HepG2 (cell line): ENCODE results near the gene CNTRL. TPM values are rescaled to one million over a fixed set of nuclear protein-coding genes. Genes with fewer than 3 reads are reported as not detected.

ENCODE experiments used
- BRF2 ChIP-seq: sonication (generic); formaldehyde crosslinking; IDR thresholded peaks from 2 replicates; pipeline ENCODE4 v1.8.1; 2022; ENCODE audit warnings: mild to moderate bottlenecking, missing genetic modification reagents
- CREM ChIP-seq, 2 experiments: sonication (generic) in 1 of 2; formaldehyde crosslinking in 1 of 2; IDR thresholded peaks; 2 replicates each; pipeline versions ENCODE4 v1.4.0 to v1.6.1; 2016 to 2020; ENCODE audit warnings: antibody characterized with exemption in 1 of 2, mild to moderate bottlenecking in 1 of 2, missing genetic modification reagents in 1 of 2
- GABPB1 ChIP-seq: IDR thresholded peaks from 2 replicates; pipeline ENCODE4 v1.6.1; 2016; ENCODE audit warnings: mild to moderate bottlenecking, missing genetic modification reagents, moderate library complexity, missing compliant biosample characterization
- HNF1B ChIP-seq: sonication (generic); formaldehyde crosslinking; IDR thresholded peaks from 2 replicates; pipeline ENCODE4 v1.5.1; 2020; ENCODE audit warnings: mild to moderate bottlenecking, moderate library complexity, missing genetic modification reagents
- HNF4G ChIP-seq, 2 experiments: sonication (generic) in 1 of 2; formaldehyde crosslinking in 1 of 2; IDR thresholded peaks; 2 replicates each; pipeline versions ENCODE4 v1.4.0 to v1.6.1; 2011 to 2020; ENCODE audit warnings: borderline replicate concordance in 2 of 2, low read depth in 2 of 2, mild to moderate bottlenecking in 2 of 2, low read length in 1 of 2, missing genetic modification reagents in 1 of 2, moderate library complexity in 1 of 2
- HNRNPLL ChIP-seq: fragments of 200-400 bp; formaldehyde crosslinking; IDR thresholded peaks from 2 replicates; pipeline ENCODE4 v1.6.1; 2017; ENCODE audit warnings: mild to moderate bottlenecking, low read depth, low read length; ENCODE audit not compliant: poor library complexity, severe bottlenecking
- IRF1 ChIP-seq: sonication (generic); formaldehyde crosslinking; IDR thresholded peaks from 2 replicates; pipeline ENCODE4 v1.4.0; 2020; ENCODE audit warnings: low read depth, mild to moderate bottlenecking, missing genetic modification reagents
- KIAA2018 ChIP-seq: sonication (generic); formaldehyde crosslinking; IDR thresholded peaks from 2 replicates; pipeline ENCODE4 v1.5.0; 2020; ENCODE audit warnings: mild to moderate bottlenecking, missing genetic modification reagents, borderline replicate concordance
- NFKBIZ ChIP-seq: IDR thresholded peaks from 2 replicates; pipeline ENCODE4 v1.6.1; 2018; ENCODE audit warnings: missing genetic modification reagents, missing compliant biosample characterization
- REPIN1 ChIP-seq: sonication (generic); formaldehyde crosslinking; IDR thresholded peaks from 2 replicates; pipeline ENCODE4 v1.8.0; 2022; ENCODE audit warnings: missing genetic modification reagents, low read depth, mild to moderate bottlenecking, borderline replicate concordance
- RFX5 ChIP-seq: IDR thresholded peaks from 2 replicates; pipeline ENCODE4 v1.6.1; 2011; ENCODE audit warnings: low read depth, low read length, improper control_type of control experiment
- SAP130 ChIP-seq: IDR thresholded peaks from 2 replicates; pipeline ENCODE4 v1.6.1; 2016; ENCODE audit warnings: low read depth
- ZIK1 ChIP-seq: sonication (generic); formaldehyde crosslinking; IDR thresholded peaks from 2 replicates; pipeline ENCODE4 v1.5.0; 2020; ENCODE audit warnings: mild to moderate bottlenecking, low read depth, missing genetic modification reagents, borderline replicate concordance
- ZKSCAN5 ChIP-seq: sonication (generic); formaldehyde crosslinking; IDR thresholded peaks from 2 replicates; pipeline ENCODE4 v1.5.1; 2020; ENCODE audit warnings: mild to moderate bottlenecking, missing genetic modification reagents
- ZNF362 ChIP-seq: sonication (generic); formaldehyde crosslinking; IDR thresholded peaks from 2 replicates; pipeline ENCODE4 v1.4.0; 2020; ENCODE audit warnings: missing genetic modification reagents, mild to moderate bottlenecking, borderline replicate concordance
- polyA plus RNA-seq, 8 experiments: library from polyadenylated mRNA; depleted of rRNA in 3 of 8; stranded (reverse) in 7 of 8; unstranded in 1 of 8; fragments of >200 nt; fragmentation: Illumina TruSeq in 4 of 8; extraction: Trizol in 4 of 8; gene quantifications; 2 replicates each; pipeline versions ENCODE4 v1.2.1 to v1.2.3, GENCODE V29; 2011 to 2016; ENCODE audit warnings: low read depth in 4 of 8, missing spikeins in 1 of 8, mixed read lengths in 1 of 8; ENCODE audit not compliant: insufficient read depth in 1 of 8
- total RNA-seq, 5 experiments: library from RNA; depleted of rRNA; stranded (reverse); fragments of >200 nt; fragmentation: Illumina TruSeq; extraction: Trizol; gene quantifications; 2 replicates each; pipeline ENCODE4 v1.2.3, GENCODE V29; 2016; ENCODE audit warnings: low read depth in 1 of 5

CNTRL gene
- total and polyA plus RNA-seq, 2 of the 13 experiments (the other 11 are each of a cell fraction or from before 2014, with no cell fraction given) = 7.5 to 11.8 TPM

GRCh38 chr9:121121582-121122087, 46.9 kb downstream of the CNTRL start (continued):
- TF ChIP-seq HNF1B (CRISPR knock-in tag) = peak; percentile 54; the same call in 1 of the 2 replicates
- peak; percentile 86 for TF ChIP-seq SAP130 (CRISPR knock-in tag)
- TF ChIP-seq REPIN1 (CRISPR knock-in tag) = peak; percentile 15; the same call in 1 of the 2 replicates
- 0 out of 2 replicates have a peak, but pooled peaks have one; percentile 51 for TF ChIP-seq BRF2 (CRISPR knock-in tag)
- TF ChIP-seq ZKSCAN5 (CRISPR knock-in tag) = no peak
- peak; percentile 23 for TF ChIP-seq HNRNPLL
- TF ChIP-seq RFX5 = no peak
- no peak for TF ChIP-seq ZNF362 (CRISPR knock-in tag)
- no peak for TF ChIP-seq HNF4G (IDR thresholded peaks at IDR 0.05; ENCODE audit: borderline replicate concordance, low read depth, low read length)
- TF ChIP-seq HNF4G (CRISPR knock-in tag; IDR thresholded peaks at IDR 0.05; ENCODE audit: borderline replicate concordance, low read depth) = no peak
- TF ChIP-seq NFKBIZ (CRISPR knock-in tag) = no peak
- TF ChIP-seq IRF1 (CRISPR knock-in tag) = no peak
- peak; percentile 63 for TF ChIP-seq GABPB1
- peak; percentile 20; the same call in 1 of the 2 replicates for TF ChIP-seq CREM (IDR thresholded peaks at IDR 0.05)
- no peak for TF ChIP-seq CREM (CRISPR knock-in tag; IDR thresholded peaks at IDR 0.05)
- no peak for TF ChIP-seq ZIK1 (CRISPR knock-in tag)
- TF ChIP-seq KIAA2018 (CRISPR knock-in tag) = no peak
